Right renal pelvis (tissue), 4 donors: ENCODE measurements around the gene TESPA1. TPM values are rescaled to one million over a fixed set of nuclear protein-coding genes. Genes with fewer than 3 reads are reported as not detected.

Experiments
- polyA plus RNA-seq, 4 donors: library from polyadenylated mRNA; unstranded; fragments of 120-200 nt; gene quantifications; one replicate each; pipeline ENCODE4 v1.2.1, GENCODE V29; 2013; ENCODE audit not compliant: insufficient read length in 4 of 4

The TESPA1 gene
- polyA plus RNA-seq, 4 donors: 0.18 to 1.1 (median 0.30) TPM

Other genes starting within 250 kb of the TESPA1 start
- gene MUCL1, start 130.2 kb downstream of the TESPA1 start, polyA plus RNA-seq: not detected
- gene NEUROD4, start 35.2 kb upstream of the TESPA1 start, polyA plus RNA-seq: not detected
- not detected for gene OR9K2, start 141.6 kb upstream of the TESPA1 start, polyA plus RNA-seq
- not detected for gene OR10A7, start 236.3 kb upstream of the TESPA1 start, polyA plus RNA-seq